Upper lobe of left lung (tissue), 6 donors: Measurements from ENCODE around the gene GALNT14. TPM values are rescaled to one million over a fixed set of nuclear protein-coding genes. Genes with fewer than 3 reads are reported as not detected.

Source experiments
- ATAC-seq, 2 donors: fragments of 200-7000 bp; cut with Tn5 transposase; one replicate each; pipeline ENCODE4 v1.9.1; 2022; ENCODE audit warnings: mild to moderate bottlenecking in 2 of 2, moderate library complexity in 2 of 2; ENCODE audit not compliant: low FRiP score in 2 of 2
- DNase-seq, 2 donors: peaks; one replicate each; pipeline ENCODE4 v3.0.0-alpha.2; 2019 to 2020
- H3K27ac ChIP-seq, 4 donors: fragments of 200-600 bp; sonication (generic); one replicate each; pipeline ENCODE4 v1.5.1; 2016 to 2019
- H3K27me3 ChIP-seq, 4 donors: fragments of 200-600 bp; sonication (generic); one replicate each; pipeline ENCODE4 v1.5.1; 2017 to 2019
- H3K36me3 ChIP-seq, 4 donors: fragments of 200-600 bp; sonication (generic); one replicate each; pipeline ENCODE4 v1.5.1; 2016 to 2019
- H3K4me1 ChIP-seq, 4 donors: fragments of 200-600 bp; sonication (generic); one replicate each; pipeline ENCODE4 v1.5.1; 2018 to 2019
- H3K4me3 ChIP-seq, 4 donors: fragments of 200-600 bp; sonication (generic); one replicate each; pipeline ENCODE4 v1.5.1; 2017 to 2019; ENCODE audit warnings: mild to moderate bottlenecking in 2 of 4, moderate library complexity in 1 of 4
- H3K9me3 ChIP-seq, 4 donors: fragments of 200-600 bp; sonication (generic); one replicate each; pipeline ENCODE4 v1.5.1; 2018 to 2019
- EP300 ChIP-seq, 4 donors: sonication (generic); formaldehyde crosslinking; IDR thresholded peaks; one replicate each; pipeline ENCODE4 v1.5.1; 2017; ENCODE audit warnings: antibody characterized with exemption in 4 of 4, control low read depth in 2 of 4
- POLR2A ChIP-seq, 4 donors: fragments of 450-650 bp; IDR thresholded peaks; one replicate each; pipeline ENCODE4 v1.5.1; 2016 to 2017; ENCODE audit warnings: antibody characterized with exemption in 4 of 4, mild to moderate bottlenecking in 2 of 4
- POLR2AphosphoS5 ChIP-seq, 2 donors: sonication (generic); formaldehyde crosslinking; IDR thresholded peaks; one replicate each; pipeline ENCODE4 v1.5.1; 2017; ENCODE audit warnings: antibody characterized with exemption in 2 of 2
- WGBS, 2 donors: methylation state at CpG; one replicate each; pipeline ENCODE4 v1.1.5; 2017 to 2018; 5-methylcytosine and 5-hydroxymethylcytosine counted together
- total RNA-seq, 6 donors: library from RNA; depleted of rRNA in 4 of 6; stranded (reverse); fragments of >200 nt in 4 of 6; gene quantifications; one replicate each; pipeline versions ENCODE4 v1.1.0 to v1.2.1, GENCODE V29; 2016 to 2021
- TF ChIP-seq, protein P1 (sequence below), 6 experiments: fragments of 450-650 bp in 4 of 6; fragments of 200-600 bp in 2 of 6; sonication (generic) in 2 of 6; IDR thresholded peaks; one replicate each; pipeline ENCODE4 v1.5.1; 2016 to 2019; ENCODE audit warnings: antibody characterized with exemption in 6 of 6
- donor health status: DM: no; HTN: no; CAD: no; lungs with moderate emphysema.
- donor health status: DM: no; HTN: yes; CAD: no; lungs with severe emphysema.

The GALNT14 gene
- total RNA-seq, 6 donors from 2014 or later: 0.98 to 2.6 (median 1.4) TPM; not detected in 1

- Histone ChIP-seq H3K36me3 (no peaks in the 10 kb centered on the region), H3K27me3 (no peaks in the 10 kb centered on the region), H3K4me3 (no peak overlapping the region), H3K27ac (no peak overlapping the region), H3K9me3 (no peaks in the 10 kb centered on the region), H3K4me1 (no peaks in the 10 kb centered on the region)
- WGBS, 2 donors: 75 to 79% methylated on average over 6 of the region's 6 CpGs
- TF ChIP-seq, protein P1, sequence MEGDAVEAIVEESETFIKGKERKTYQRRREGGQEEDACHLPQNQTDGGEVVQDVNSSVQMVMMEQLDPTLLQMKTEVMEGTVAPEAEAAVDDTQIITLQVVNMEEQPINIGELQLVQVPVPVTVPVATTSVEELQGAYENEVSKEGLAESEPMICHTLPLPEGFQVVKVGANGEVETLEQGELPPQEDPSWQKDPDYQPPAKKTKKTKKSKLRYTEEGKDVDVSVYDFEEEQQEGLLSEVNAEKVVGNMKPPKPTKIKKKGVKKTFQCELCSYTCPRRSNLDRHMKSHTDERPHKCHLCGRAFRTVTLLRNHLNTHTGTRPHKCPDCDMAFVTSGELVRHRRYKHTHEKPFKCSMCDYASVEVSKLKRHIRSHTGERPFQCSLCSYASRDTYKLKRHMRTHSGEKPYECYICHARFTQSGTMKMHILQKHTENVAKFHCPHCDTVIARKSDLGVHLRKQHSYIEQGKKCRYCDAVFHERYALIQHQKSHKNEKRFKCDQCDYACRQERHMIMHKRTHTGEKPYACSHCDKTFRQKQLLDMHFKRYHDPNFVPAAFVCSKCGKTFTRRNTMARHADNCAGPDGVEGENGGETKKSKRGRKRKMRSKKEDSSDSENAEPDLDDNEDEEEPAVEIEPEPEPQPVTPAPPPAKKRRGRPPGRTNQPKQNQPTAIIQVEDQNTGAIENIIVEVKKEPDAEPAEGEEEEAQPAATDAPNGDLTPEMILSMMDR (IDR thresholded peaks at IDR 0.05): no peak
- TF ChIP-seq POLR2AphosphoS5 (IDR thresholded peaks at IDR 0.05) (no peak), POLR2A (IDR thresholded peaks at IDR 0.05) (no peak), EP300 (IDR thresholded peaks at IDR 0.05) (no peak)
- ATAC-seq: no peak
- DNase-seq: peak in 1 of 2 donors; percentile 1
Measured at GRCh38 chr2:31071741-31072140, 66.5 kb downstream of the GALNT14 start.

DNA sequence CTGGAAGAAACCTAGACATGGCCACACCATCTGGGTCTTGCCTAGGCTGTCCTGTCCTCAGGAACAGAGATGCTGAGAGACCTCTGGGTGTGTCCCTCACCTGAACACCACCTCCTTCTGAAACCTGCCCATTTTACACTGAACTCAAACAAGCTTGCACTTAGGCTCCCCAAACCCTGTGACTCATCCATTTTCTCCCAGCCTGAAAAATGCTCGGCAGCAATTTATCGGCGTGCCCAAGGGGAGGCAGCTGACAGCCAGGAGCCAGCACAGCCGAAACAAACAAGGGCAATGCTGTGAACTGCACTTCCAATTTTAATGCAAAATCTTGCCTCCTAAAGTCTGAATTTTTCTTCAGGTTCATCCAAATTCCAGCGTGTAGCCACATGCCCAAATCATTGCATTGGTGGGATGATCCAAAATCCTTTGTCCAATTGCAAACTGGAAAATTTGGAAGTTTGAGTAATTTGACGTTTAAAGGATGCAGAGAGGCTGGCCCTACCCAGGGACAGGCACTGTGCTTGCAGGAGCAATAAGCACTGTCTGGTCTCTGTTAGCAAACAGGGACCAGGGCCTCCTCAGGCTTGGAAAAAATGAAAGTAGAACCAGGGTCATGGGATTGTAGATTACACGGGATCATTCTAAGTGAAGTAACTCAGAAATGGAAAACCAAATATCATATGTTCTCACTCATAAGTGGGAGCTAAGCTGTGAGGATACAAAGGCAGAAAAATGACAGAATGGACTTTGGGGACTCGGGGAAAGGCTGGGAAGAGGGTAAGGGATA, 67.7 kb downstream of the GALNT14 start:
- H3K36me3 ChIP-seq: no peaks in the 10 kb centered on the region
- H3K4me1 ChIP-seq: no peaks in the 10 kb centered on the region
- no peak overlapping the region for H3K4me3 ChIP-seq
- 84 to 92% methylated on average over 8 of the region's 8 CpGs for WGBS, 2 donors
- no peaks in the 10 kb centered on the region for H3K27me3 ChIP-seq
- TF ChIP-seq POLR2A (IDR thresholded peaks at IDR 0.05): no peak
- TF ChIP-seq, protein P1 (IDR thresholded peaks at IDR 0.05): no peak
- TF ChIP-seq POLR2AphosphoS5 (IDR thresholded peaks at IDR 0.05): no peak
- no peak for TF ChIP-seq EP300 (IDR thresholded peaks at IDR 0.05)
- ATAC-seq: no peak
- no peak overlapping the region for H3K27ac ChIP-seq
- no peak for DNase-seq
- no peaks in the 10 kb centered on the region for H3K9me3 ChIP-seq

- no peak overlapping the region for H3K27ac ChIP-seq
- H3K4me3 ChIP-seq: no peak overlapping the region
- H3K9me3 ChIP-seq: no peaks in the 10 kb centered on the region
- TF ChIP-seq, protein P1 (IDR thresholded peaks at IDR 0.05): no peak
- TF ChIP-seq POLR2AphosphoS5 (IDR thresholded peaks at IDR 0.05) (no peak), EP300 (IDR thresholded peaks at IDR 0.05) (no peak), POLR2A (IDR thresholded peaks at IDR 0.05) (no peak)
- H3K27me3 ChIP-seq: no peaks in the 10 kb centered on the region
- no peak for DNase-seq
- WGBS, 2 donors: 72 to 79% methylated on average over 12 of the region's 12 CpGs
- no peaks in the 10 kb centered on the region for H3K36me3 ChIP-seq
- no peak for ATAC-seq
- H3K4me1 ChIP-seq: no peaks in the 10 kb centered on the region
Measured at GRCh38 chr2:31069643-31070325, 68.5 kb downstream of the GALNT14 start.

- WGBS, 2 donors: 81% methylated on average over 7 of the region's 8 CpGs; no CpG with 5 or more reads in 1 of the 2 donors
- H3K9me3 ChIP-seq: no peaks in the 10 kb centered on the region
- DNase-seq (no peak), ATAC-seq (peak in 1 of 2 donors; percentile 15)
- H3K36me3 ChIP-seq: no peaks in the 10 kb centered on the region
- no peaks in the 10 kb centered on the region for H3K27me3 ChIP-seq
- H3K4me3 ChIP-seq: no peak overlapping the region
- H3K27ac ChIP-seq: no peak overlapping the region
- H3K4me1 ChIP-seq: no peaks in the 10 kb centered on the region
- no peak for TF ChIP-seq POLR2AphosphoS5 (IDR thresholded peaks at IDR 0.05)
- no peak for TF ChIP-seq POLR2A (IDR thresholded peaks at IDR 0.05)
Measured at GRCh38 chr2:31067259-31067658, 71.0 kb downstream of the GALNT14 start.

DNA sequence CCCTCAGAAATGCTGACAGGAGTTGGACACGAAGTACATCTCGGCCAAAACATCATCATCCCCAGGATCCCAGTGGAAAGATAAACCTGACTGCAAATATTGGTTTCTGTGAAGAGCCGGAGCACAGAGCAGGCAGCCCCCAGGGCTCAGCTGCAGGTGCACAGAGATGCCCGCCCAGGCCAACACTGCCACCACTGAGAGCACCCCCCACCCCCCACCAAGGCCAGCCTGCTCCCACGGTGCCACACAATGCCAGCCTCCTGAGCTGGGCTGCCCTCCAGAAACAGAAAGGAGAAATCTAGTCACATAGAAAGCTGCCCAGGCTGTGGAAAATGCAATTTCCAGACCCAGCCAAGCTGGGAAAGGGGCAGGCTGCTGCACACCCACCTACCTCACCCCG, 71.7 kb downstream of the GALNT14 start:
- Histone ChIP-seq H3K4me1 (no peaks in the 10 kb centered on the region), H3K27ac (no peak overlapping the region), H3K27me3 (no peaks in the 10 kb centered on the region), H3K36me3 (no peaks in the 10 kb centered on the region), H3K4me3 (no peak overlapping the region), H3K9me3 (no peaks in the 10 kb centered on the region)
- ATAC-seq (peak in 1 of 2 donors; percentile 17), DNase-seq (peak in 1 of 2 donors; percentile 27)
- TF ChIP-seq, protein P1 (IDR thresholded peaks at IDR 0.05): no peak
- WGBS, 2 donors: 80 to 100% methylated on average over 3 to 5 of the region's 6 CpGs
